ENCODE results near the gene VAV1. TPM values are rescaled to one million over a fixed set of nuclear protein-coding genes. Genes with fewer than 3 reads are reported as not detected.

VAV1 gene
- total and polyA plus RNA-seq, 10 of the 15 experiments (the other 5 are each of a cell fraction or from before 2014, with no cell fraction given), result 1.6 to 76.8 (median 40.7) TPM

GRCh38 chr19:6728346-6728745, 44.2 kb upstream of the VAV1 start (continued):
- no peak for TF ChIP-seq CEBPZ (IDR thresholded peaks at IDR 0.05; ENCODE audit: low read depth, low read length)
- TF ChIP-seq FOS (IDR thresholded peaks at IDR 0.05; ENCODE audit: borderline replicate concordance, extremely low read depth, insufficient read length), result no peak
- TF ChIP-seq STAT1 (conservative IDR thresholded peaks at IDR 0.05), result no peak
- TF ChIP-seq TAF1 (IDR thresholded peaks at IDR 0.05; ENCODE audit: borderline replicate concordance, low read depth, low read length), result no peak
- peak; percentile 57; the same call in 1 of the 2 replicates for TF ChIP-seq EED (IDR thresholded peaks at IDR 0.05; ENCODE audit: low read depth)
- peak; percentile 89; the same call in 1 of the 2 replicates for TF ChIP-seq SPI1 (IDR thresholded peaks at IDR 0.05; ENCODE audit: borderline replicate concordance, insufficient read depth, low read depth, low read length)
- TF ChIP-seq WRNIP1 (IDR thresholded peaks at IDR 0.05; ENCODE audit: borderline replicate concordance, low read depth, low read length), result no peak
- TF ChIP-seq IKZF2 (IDR thresholded peaks at IDR 0.05), result peak; percentile 47 to 65; a peak in 2 of 4 replicates
- TF ChIP-seq HCFC1 (IDR thresholded peaks at IDR 0.05; ENCODE audit: low read length), result no peak
- peak; percentile 54; the same call in 1 of the 2 replicates for TF ChIP-seq ZNF687 (IDR thresholded peaks at IDR 0.05)
- TF ChIP-seq MLLT1 (IDR thresholded peaks at IDR 0.05), result 0 out of 2 replicates have a peak, but pooled peaks have one; percentile 29
- no peak for TF ChIP-seq RBBP5 (conservative IDR thresholded peaks at IDR 0.05)
- no peak for TF ChIP-seq RFX5 (IDR thresholded peaks at IDR 0.05; ENCODE audit: low read depth, low read length)
- no peak for TF ChIP-seq NFXL1 (IDR thresholded peaks at IDR 0.05; ENCODE audit: borderline replicate concordance)
- TF ChIP-seq CBX5 (IDR thresholded peaks at IDR 0.05; ENCODE audit: low read depth), result no peak
- TF ChIP-seq ATF7 (IDR thresholded peaks at IDR 0.05; ENCODE audit: low read depth), result no peak
- no peak for TF ChIP-seq TBL1XR1 (IDR thresholded peaks at IDR 0.05; ENCODE audit: low read depth, low read length)
- no peak for TF ChIP-seq IRF3 (IDR thresholded peaks at IDR 0.05)
- no peak for TF ChIP-seq CBX3 (IDR thresholded peaks at IDR 0.05; ENCODE audit: borderline replicate concordance, low read depth)
- peak; percentile 51 for TF ChIP-seq IKZF1 (conservative IDR thresholded peaks at IDR 0.05)
- TF ChIP-seq RUNX3 (IDR thresholded peaks at IDR 0.05; ENCODE audit: low read length), result no peak
- peak; percentile 46; the same call in 1 of the 2 replicates for TF ChIP-seq MTA2 (IDR thresholded peaks at IDR 0.05; ENCODE audit: low read depth)
- no peak for TF ChIP-seq SREBF2 (IDR thresholded peaks at IDR 0.05; ENCODE audit: low read length)
- TF ChIP-seq CREB1 (IDR thresholded peaks at IDR 0.05; ENCODE audit: low read depth), result no peak

All from GM12878 (cell line).